Left lung (tissue), 10 donors: ENCODE data around the gene OR10Z1. TPM values are rescaled to one million over a fixed set of nuclear protein-coding genes. Genes with fewer than 3 reads are reported as not detected.
A peak's percentile ranks its signal among the peaks of the same experiment; 100 is the strongest.

Source experiments
- ATAC-seq: fragments of 200-7000 bp; cut with Tn5 transposase; one replicate; pipeline ENCODE4 v1.9.1; 2020; ENCODE audit warnings: moderate library complexity
- DNase-seq, 4 donors: peaks; one replicate each; pipeline ENCODE4 v3.0.0-alpha.2; 2013 to 2020
- H3K27ac ChIP-seq, 2 donors: fragments of 200-600 bp; sonication (generic) in 1 of 2; one replicate each; pipeline versions ENCODE4 v1.5.0 to v1.8.0; 2020 to 2021
- H3K27me3 ChIP-seq, 2 donors: fragments of 200-600 bp; sonication (generic) in 1 of 2; one replicate each; pipeline versions ENCODE4 v1.5.0 to v1.8.0; 2020 to 2021
- H3K36me3 ChIP-seq, 2 donors: fragments of 200-600 bp; sonication (generic) in 1 of 2; one replicate each; pipeline versions ENCODE4 v1.5.0 to v1.8.0; 2020 to 2021
- H3K4me1 ChIP-seq, 2 donors: fragments of 200-600 bp; one replicate each; pipeline ENCODE4 v1.8.0; 2021
- H3K4me3 ChIP-seq, 2 donors: fragments of 200-600 bp; sonication (generic) in 1 of 2; one replicate each; pipeline versions ENCODE4 v1.5.0 to v1.8.0; 2020 to 2021; ENCODE audit warnings: mild to moderate bottlenecking in 1 of 2
- H3K9me3 ChIP-seq, 2 donors: fragments of 200-600 bp; sonication (generic) in 1 of 2; one replicate each; pipeline versions ENCODE4 v1.5.0 to v1.8.0; 2020 to 2021
- CTCF ChIP-seq, 2 donors: fragments of 200-600 bp; sonication (generic) in 1 of 2; IDR thresholded peaks; one replicate each; pipeline versions ENCODE4 v1.5.0 to v1.8.0; 2021; ENCODE audit warnings: antibody characterized with exemption in 2 of 2
- intact Hi-C, 2 donors: fragments of 100-400 bp; cut with DNase I; formaldehyde crosslinking; loops; one replicate each; pipeline versions ENCODE4 v1.11.2 to v1.14.2; 2022
- polyA plus RNA-seq, 6 donors: library from polyadenylated mRNA; unstranded; fragments of 120-200 nt; gene quantifications; one replicate each; pipeline ENCODE4 v1.2.1, GENCODE V29; 2013; ENCODE audit not compliant: insufficient read length in 6 of 6
- total RNA-seq, 2 donors: library from RNA; stranded (reverse); fragmentation: NEBNext Ultra II Directional; extraction: Animal tissue kit (Norgen Biotek cat#: 25700); gene quantifications; one replicate each; pipeline ENCODE4 v1.2.1, GENCODE V29; 2021
- donor health status: DM: no; HTN: yes; CAD: no.
- donor health status: DM: no; HTN: no; CAD: no.

The OR10Z1 gene
- total and polyA plus RNA-seq, 8 donors, result 0.17 to 0.38 (median 0.23) TPM; not detected in 2

GRCh38 chr1:158600735-158601134 lies 4.3 kb upstream of the OR10Z1 start:
- no peak overlapping the region for H3K4me3 ChIP-seq
- H3K9me3 ChIP-seq, result peaks cover 0 to 38% of the 10 kb centered on the region in 2 donors
- no peaks in the 10 kb centered on the region for H3K4me1 ChIP-seq
- no peak overlapping the region for H3K27ac ChIP-seq
- ATAC-seq, result no peak
- no peak for TF ChIP-seq CTCF (IDR thresholded peaks at IDR 0.05)
- no peak for DNase-seq
- H3K36me3 ChIP-seq, result no peaks in the 10 kb centered on the region
- intact Hi-C loops, result no loop called here
- H3K27me3 ChIP-seq, result no peaks in the 10 kb centered on the region

DNA sequence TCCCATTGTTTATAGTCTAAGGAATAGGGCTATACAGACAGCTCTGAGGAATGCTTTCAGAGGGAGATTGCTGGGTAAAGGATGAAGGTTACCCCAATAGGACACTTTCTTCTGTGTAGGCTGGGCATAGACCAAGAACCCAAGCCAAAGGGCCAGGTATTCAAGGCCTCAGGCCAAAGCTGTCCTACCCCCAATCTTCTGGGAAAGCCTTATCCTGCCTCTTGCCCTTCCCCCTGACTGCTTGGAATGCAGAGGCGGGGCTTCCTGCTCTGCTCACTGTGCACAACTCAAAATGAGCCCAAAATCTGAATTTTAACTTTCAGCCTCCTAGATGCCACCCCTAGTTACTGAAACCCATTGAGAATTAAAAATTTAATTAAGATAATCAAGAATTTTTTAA lies 2.2 kb downstream of the OR10Z1 start:
- no peak overlapping the region for H3K27ac ChIP-seq
- H3K9me3 ChIP-seq, result no peaks in the 10 kb centered on the region
- DNase-seq, result no peak
- no peaks in the 10 kb centered on the region for H3K4me1 ChIP-seq
- TF ChIP-seq CTCF (IDR thresholded peaks at IDR 0.05), result no peak
- H3K4me3 ChIP-seq, result no peak overlapping the region
- no peaks in the 10 kb centered on the region for H3K36me3 ChIP-seq
- intact Hi-C loops, result loop anchor here in 1 of 2 donors (2.0 kb wide), 1 partner anchor 56 kb away; no protein-coding TSS in a partner anchor
- no peaks in the 10 kb centered on the region for H3K27me3 ChIP-seq
- no peak for ATAC-seq

- no peak for TF ChIP-seq CTCF (IDR thresholded peaks at IDR 0.05)
- intact Hi-C loops, result no loop called here
- no peak overlapping the region for H3K27ac ChIP-seq
- DNase-seq, result no peak
- no peaks in the 10 kb centered on the region for H3K4me1 ChIP-seq
- H3K27me3 ChIP-seq, result no peaks in the 10 kb centered on the region
- no peak for ATAC-seq
- no peaks in the 10 kb centered on the region for H3K9me3 ChIP-seq
- H3K4me3 ChIP-seq, result no peak overlapping the region
- no peaks in the 10 kb centered on the region for H3K36me3 ChIP-seq
These were observed 6.8 kb downstream of the OR10Z1 start for GRCh38 chr1:158611916-158612315.

DNA sequence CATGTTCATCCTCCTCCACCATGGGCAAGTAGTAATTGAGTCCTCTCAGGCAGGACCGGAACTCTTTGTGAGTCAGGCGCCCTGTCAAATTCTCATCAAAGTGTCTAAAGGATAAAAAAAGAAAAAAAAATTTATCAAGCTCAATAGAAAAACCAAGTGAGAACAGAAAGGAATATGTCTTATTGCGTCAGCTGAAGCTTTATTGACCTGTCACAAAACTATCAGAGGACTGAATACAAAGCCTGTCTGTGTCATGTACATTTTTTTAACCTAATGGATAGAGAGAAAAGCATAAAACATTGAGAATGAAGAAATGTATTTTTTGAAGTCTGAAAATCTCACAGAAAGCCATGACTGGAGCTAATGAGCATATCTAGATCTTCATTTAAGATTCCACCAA lies 8.7 kb downstream of the OR10Z1 start:
- Histone ChIP-seq H3K27me3 (no peaks in the 10 kb centered on the region), H3K36me3 (no peaks in the 10 kb centered on the region), H3K4me1 (no peaks in the 10 kb centered on the region), H3K9me3 (no peaks in the 10 kb centered on the region), H3K4me3 (no peak overlapping the region), H3K27ac (no peak overlapping the region)
- ATAC-seq (no peak), DNase-seq (no peak)
- no peak for TF ChIP-seq CTCF (IDR thresholded peaks at IDR 0.05)
- intact Hi-C loops, result no loop called here

- ATAC-seq, result no peak
- DNase-seq, result peak in 2 of 4 donors; percentile 69 to 85
- Histone ChIP-seq H3K36me3 (no peaks in the 10 kb centered on the region), H3K4me3 (no peak overlapping the region), H3K4me1 (no peaks in the 10 kb centered on the region), H3K27ac (no peak overlapping the region), H3K9me3 (no peaks in the 10 kb centered on the region), H3K27me3 (no peaks in the 10 kb centered on the region)
- no peak for TF ChIP-seq CTCF (IDR thresholded peaks at IDR 0.05)
- intact Hi-C loops, result no loop called here
These were observed 33.1 kb downstream of the OR10Z1 start for GRCh38 chr1:158638146-158638545.
